ENCODE results near the gene CCDC73. TPM values are rescaled to one million over a fixed set of nuclear protein-coding genes. Genes with fewer than 3 reads are reported as not detected.

CCDC73 gene
- total RNA-seq, 6 experiments from 2014 or later, result 0.18 to 0.44 (median 0.26) TPM

- TF ChIP-seq POLR2A (IDR thresholded peaks at IDR 0.05), result no peak
- TF ChIP-seq, protein P1, sequence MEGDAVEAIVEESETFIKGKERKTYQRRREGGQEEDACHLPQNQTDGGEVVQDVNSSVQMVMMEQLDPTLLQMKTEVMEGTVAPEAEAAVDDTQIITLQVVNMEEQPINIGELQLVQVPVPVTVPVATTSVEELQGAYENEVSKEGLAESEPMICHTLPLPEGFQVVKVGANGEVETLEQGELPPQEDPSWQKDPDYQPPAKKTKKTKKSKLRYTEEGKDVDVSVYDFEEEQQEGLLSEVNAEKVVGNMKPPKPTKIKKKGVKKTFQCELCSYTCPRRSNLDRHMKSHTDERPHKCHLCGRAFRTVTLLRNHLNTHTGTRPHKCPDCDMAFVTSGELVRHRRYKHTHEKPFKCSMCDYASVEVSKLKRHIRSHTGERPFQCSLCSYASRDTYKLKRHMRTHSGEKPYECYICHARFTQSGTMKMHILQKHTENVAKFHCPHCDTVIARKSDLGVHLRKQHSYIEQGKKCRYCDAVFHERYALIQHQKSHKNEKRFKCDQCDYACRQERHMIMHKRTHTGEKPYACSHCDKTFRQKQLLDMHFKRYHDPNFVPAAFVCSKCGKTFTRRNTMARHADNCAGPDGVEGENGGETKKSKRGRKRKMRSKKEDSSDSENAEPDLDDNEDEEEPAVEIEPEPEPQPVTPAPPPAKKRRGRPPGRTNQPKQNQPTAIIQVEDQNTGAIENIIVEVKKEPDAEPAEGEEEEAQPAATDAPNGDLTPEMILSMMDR (IDR thresholded peaks at IDR 0.05), result no peak
- no peaks in the 10 kb centered on the region for H3K4me1 ChIP-seq
- intact Hi-C loops (cut with DNase I), result no loop called here
- H3K9me3 ChIP-seq, result no peaks in the 10 kb centered on the region
- no peaks in the 10 kb centered on the region for H3K27me3 ChIP-seq
- no peak overlapping the region for H3K27ac ChIP-seq
- H3K4me3 ChIP-seq, result no peak overlapping the region
- no peaks in the 10 kb centered on the region for H3K36me3 ChIP-seq
- ATAC-seq (no peak), DNase-seq (no peak)
- WGBS (ENCODE audit: insufficient coverage, low coverage, low lambda C conversion rate, missing lambda C conversion rate), result 87% methylated on average over 2 of the region's 2 CpGs
These were observed 158.6 kb downstream of the CCDC73 start for GRCh38 chr11:32635819-32636218.

DNA sequence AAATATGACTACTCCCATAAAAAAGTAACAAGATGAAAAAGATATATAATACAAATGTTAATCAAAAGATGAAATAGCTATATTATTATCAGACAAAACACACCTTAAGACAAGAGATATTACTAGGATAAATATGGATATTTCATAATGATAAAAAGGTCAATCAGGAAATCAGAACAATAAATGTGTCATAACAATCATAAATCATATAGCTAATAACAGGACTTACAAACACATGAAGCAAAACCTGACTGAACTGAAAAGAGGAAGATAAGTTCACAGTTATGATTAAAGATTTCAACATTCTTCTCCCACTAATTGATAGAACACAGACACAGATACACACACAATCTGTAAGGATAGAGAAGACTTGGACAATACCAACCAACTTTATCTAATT is 163.6 kb downstream of the CCDC73 start:
- TF ChIP-seq POLR2A (IDR thresholded peaks at IDR 0.05), result no peak
- TF ChIP-seq, protein P1 (IDR thresholded peaks at IDR 0.05), result no peak
- H3K27me3 ChIP-seq, result no peaks in the 10 kb centered on the region
- ATAC-seq (no peak), DNase-seq (no peak)
- no peak overlapping the region for H3K27ac ChIP-seq
- no peaks in the 10 kb centered on the region for H3K36me3 ChIP-seq
- H3K4me3 ChIP-seq, result no peak overlapping the region
- no peaks in the 10 kb centered on the region for H3K9me3 ChIP-seq
- no peaks in the 10 kb centered on the region for H3K4me1 ChIP-seq
- intact Hi-C loops (cut with DNase I), result no loop called here

DNA sequence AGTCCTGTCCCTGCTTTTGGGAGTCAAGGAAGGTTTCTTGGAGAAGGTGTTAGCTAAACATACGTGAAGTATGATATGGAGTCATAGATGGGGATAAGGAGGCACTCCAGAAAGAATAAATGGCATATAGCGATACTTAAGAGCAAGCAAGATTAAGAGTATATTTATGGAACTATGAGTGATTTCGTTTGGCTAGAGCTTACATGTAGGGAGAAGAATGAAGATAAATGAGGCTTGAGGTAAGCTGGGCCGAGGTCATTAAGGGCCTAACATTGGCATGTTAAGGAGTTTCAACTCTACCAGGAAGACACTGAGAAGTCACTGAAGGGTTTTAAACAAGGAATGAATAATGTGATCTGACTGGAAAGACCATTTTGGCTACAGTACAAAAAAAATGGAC is 177.6 kb downstream of the CCDC73 start:
- Histone ChIP-seq H3K4me1 (no peaks in the 10 kb centered on the region), H3K4me3 (no peak overlapping the region), H3K27me3 (no peaks in the 10 kb centered on the region), H3K9me3 (no peaks in the 10 kb centered on the region), H3K36me3 (no peaks in the 10 kb centered on the region), H3K27ac (no peak overlapping the region)
- TF ChIP-seq, protein P1 (IDR thresholded peaks at IDR 0.05), result no peak
- no peak for TF ChIP-seq POLR2A (IDR thresholded peaks at IDR 0.05)
- DNase-seq (no peak), ATAC-seq (no peak)
- intact Hi-C loops (cut with DNase I), result no loop called here
- 97% methylated on average over 3 of the region's 4 CpGs for WGBS (ENCODE audit: insufficient coverage, low coverage, low lambda C conversion rate, missing lambda C conversion rate)

DNA sequence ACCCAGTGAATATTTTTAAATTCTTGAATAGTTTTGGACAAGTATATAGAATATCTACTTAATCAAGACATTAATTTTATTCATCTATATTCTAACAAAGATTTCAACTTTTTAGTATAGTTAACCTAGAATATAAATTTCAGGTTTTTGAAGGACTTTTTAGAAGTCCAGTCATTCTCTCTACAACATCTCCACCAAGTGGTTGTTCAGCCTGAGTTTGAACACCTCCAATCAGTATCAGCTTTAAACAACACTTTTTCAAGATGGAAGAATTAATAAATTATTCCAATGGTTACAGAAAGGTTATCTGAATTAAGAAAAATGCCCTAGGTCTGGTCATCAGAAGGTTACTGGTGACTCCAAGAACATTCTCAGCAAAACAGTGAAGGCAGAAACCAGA is 179.0 kb downstream of the CCDC73 start:
- Histone ChIP-seq H3K4me3 (no peak overlapping the region), H3K9me3 (no peaks in the 10 kb centered on the region), H3K27ac (no peak overlapping the region), H3K4me1 (no peaks in the 10 kb centered on the region), H3K36me3 (no peaks in the 10 kb centered on the region), H3K27me3 (no peaks in the 10 kb centered on the region)
- ATAC-seq (no peak), DNase-seq (no peak)
- TF ChIP-seq, protein P1 (IDR thresholded peaks at IDR 0.05), result peak in 1 of 4 donors; percentile 8
- TF ChIP-seq POLR2A (IDR thresholded peaks at IDR 0.05), result no peak
- intact Hi-C loops (cut with DNase I), result no loop called here

- Histone ChIP-seq H3K4me1 (no peaks in the 10 kb centered on the region), H3K27ac (no peak overlapping the region), H3K9me3 (no peaks in the 10 kb centered on the region), H3K4me3 (no peak overlapping the region), H3K36me3 (no peaks in the 10 kb centered on the region), H3K27me3 (no peaks in the 10 kb centered on the region)
- DNase-seq (no peak), ATAC-seq (no peak)
- intact Hi-C loops (cut with DNase I), result no loop called here
- TF ChIP-seq, protein P1 (IDR thresholded peaks at IDR 0.05), result no peak
- TF ChIP-seq POLR2A (IDR thresholded peaks at IDR 0.05), result no peak
- WGBS (ENCODE audit: insufficient coverage, low coverage, low lambda C conversion rate, missing lambda C conversion rate), result 50% methylated on average over 4 of the region's 4 CpGs
These were observed 180.8 kb downstream of the CCDC73 start for GRCh38 chr11:32613500-32614151.

Data from right lobe of liver (tissue), 6 donors.